ENCODE results near the gene ZNF213.
A peak's percentile ranks its signal among the peaks of the same experiment; 100 is the strongest.

Gene ZNF213

GRCh38 chr16:3134338-3135125, at the start of gene ZNF213:
ZNF213 (plus strand) TSS chr16:3135029; CDS start chr16:3137281, 2,252 bp downstream.
- H3K9me3 ChIP-seq (ENCODE audit: control insufficient read depth, insufficient read depth, low read length), result no peaks in the 10 kb centered on the region
- no peaks in the 10 kb centered on the region for H3K36me3 ChIP-seq (ENCODE audit: insufficient read depth, low read length)
- H3K9ac ChIP-seq (ENCODE audit: low read depth, low read length), result peak within 1 kb of the TSS; percentile 95
- no peaks in the 10 kb centered on the region for H3K4me1 ChIP-seq (ENCODE audit: insufficient read depth, low read length)

GRCh38 chr16:3085868-3086595, 48.8 kb upstream of the ZNF213 start:
- Histone ChIP-seq H3K36me3 (ENCODE audit: insufficient read depth, low read length) (peaks cover 3% of the 10 kb centered on the region; the same call in 1 of the 2 replicates), H3K9me3 (ENCODE audit: control insufficient read depth, insufficient read depth, low read length) (no peaks in the 10 kb centered on the region), H3K4me1 (ENCODE audit: insufficient read depth, low read length) (peaks cover 12% of the 10 kb centered on the region; the same call in 1 of the 2 replicates), H3K9ac (ENCODE audit: low read depth, low read length) (no peak overlapping the region)

- Histone ChIP-seq H3K9me3 (ENCODE audit: control insufficient read depth, insufficient read depth, low read length) (no peaks in the 10 kb centered on the region), H3K36me3 (ENCODE audit: insufficient read depth, low read length) (peaks cover 3% of the 10 kb centered on the region; the same call in 1 of the 2 replicates), H3K9ac (ENCODE audit: low read depth, low read length) (no peak overlapping the region), H3K4me1 (ENCODE audit: insufficient read depth, low read length) (peaks cover 12% of the 10 kb centered on the region; the same call in 1 of the 2 replicates)
These were observed 48.1 kb upstream of the ZNF213 start for GRCh38 chr16:3086596-3087242.

- peaks cover 3% of the 10 kb centered on the region; the same call in 1 of the 2 replicates for H3K36me3 ChIP-seq (ENCODE audit: insufficient read depth, low read length)
- peaks cover 12% of the 10 kb centered on the region; the same call in 1 of the 2 replicates for H3K4me1 ChIP-seq (ENCODE audit: insufficient read depth, low read length)
- H3K9me3 ChIP-seq (ENCODE audit: control insufficient read depth, insufficient read depth, low read length), result no peaks in the 10 kb centered on the region
- no peak overlapping the region for H3K9ac ChIP-seq (ENCODE audit: low read depth, low read length)
These were observed 47.3 kb upstream of the ZNF213 start for GRCh38 chr16:3087243-3088235.

- peaks cover 7% of the 10 kb centered on the region; the same call in 1 of the 2 replicates for H3K36me3 ChIP-seq (ENCODE audit: insufficient read depth, low read length)
- no peaks in the 10 kb centered on the region for H3K9me3 ChIP-seq (ENCODE audit: control insufficient read depth, insufficient read depth, low read length)
- H3K4me1 ChIP-seq (ENCODE audit: insufficient read depth, low read length), result peaks cover 12% of the 10 kb centered on the region; the same call in 1 of the 2 replicates
- no peak overlapping the region for H3K9ac ChIP-seq (ENCODE audit: low read depth, low read length)
These were observed 46.4 kb upstream of the ZNF213 start for GRCh38 chr16:3088450-3088849.

- peaks cover 12% of the 10 kb centered on the region; the same call in 1 of the 2 replicates for H3K4me1 ChIP-seq (ENCODE audit: insufficient read depth, low read length)
- peaks cover 9% of the 10 kb centered on the region; the same call in 1 of the 2 replicates for H3K36me3 ChIP-seq (ENCODE audit: insufficient read depth, low read length)
- no peaks in the 10 kb centered on the region for H3K9me3 ChIP-seq (ENCODE audit: control insufficient read depth, insufficient read depth, low read length)
- H3K9ac ChIP-seq (ENCODE audit: low read depth, low read length), result no peak overlapping the region
These were observed 45.7 kb upstream of the ZNF213 start for GRCh38 chr16:3088925-3089716.

GRCh38 chr16:3089717-3090592, 44.9 kb upstream of the ZNF213 start:
- Histone ChIP-seq H3K4me1 (ENCODE audit: insufficient read depth, low read length) (peaks cover 12% of the 10 kb centered on the region; the same call in 1 of the 2 replicates), H3K9me3 (ENCODE audit: control insufficient read depth, insufficient read depth, low read length) (no peaks in the 10 kb centered on the region), H3K36me3 (ENCODE audit: insufficient read depth, low read length) (peaks cover 9% of the 10 kb centered on the region; the same call in 1 of the 2 replicates), H3K9ac (ENCODE audit: low read depth, low read length) (no peak overlapping the region)

GRCh38 chr16:3091551-3091950, 43.3 kb upstream of the ZNF213 start:
- Histone ChIP-seq H3K9me3 (ENCODE audit: control insufficient read depth, insufficient read depth, low read length) (no peaks in the 10 kb centered on the region), H3K9ac (ENCODE audit: low read depth, low read length) (no peak overlapping the region), H3K36me3 (ENCODE audit: insufficient read depth, low read length) (peaks cover 9% of the 10 kb centered on the region; the same call in 1 of the 2 replicates), H3K4me1 (ENCODE audit: insufficient read depth, low read length) (peaks cover 18% of the 10 kb centered on the region)

GRCh38 chr16:3092501-3092941, 42.3 kb upstream of the ZNF213 start:
- Histone ChIP-seq H3K4me1 (ENCODE audit: insufficient read depth, low read length) (peaks cover 18% of the 10 kb centered on the region), H3K9ac (ENCODE audit: low read depth, low read length) (no peak overlapping the region), H3K36me3 (ENCODE audit: insufficient read depth, low read length) (peaks cover 9% of the 10 kb centered on the region; the same call in 1 of the 2 replicates), H3K9me3 (ENCODE audit: control insufficient read depth, insufficient read depth, low read length) (no peaks in the 10 kb centered on the region)

GRCh38 chr16:3094289-3095027, 40.4 kb upstream of the ZNF213 start:
- Histone ChIP-seq H3K36me3 (ENCODE audit: insufficient read depth, low read length) (peaks cover 9% of the 10 kb centered on the region; the same call in 1 of the 2 replicates), H3K9me3 (ENCODE audit: control insufficient read depth, insufficient read depth, low read length) (no peaks in the 10 kb centered on the region), H3K4me1 (ENCODE audit: insufficient read depth, low read length) (peaks cover 17% of the 10 kb centered on the region), H3K9ac (ENCODE audit: low read depth, low read length) (no peak overlapping the region)

- H3K36me3 ChIP-seq (ENCODE audit: insufficient read depth, low read length), result peaks cover 7% of the 10 kb centered on the region; the same call in 1 of the 2 replicates
- no peak overlapping the region for H3K9ac ChIP-seq (ENCODE audit: low read depth, low read length)
- no peaks in the 10 kb centered on the region for H3K9me3 ChIP-seq (ENCODE audit: control insufficient read depth, insufficient read depth, low read length)
- peaks cover 21% of the 10 kb centered on the region for H3K4me1 ChIP-seq (ENCODE audit: insufficient read depth, low read length)
These were observed 39.0 kb upstream of the ZNF213 start for GRCh38 chr16:3095869-3096268.

Measured in ES-I3 (cell line).